Embryonic facial prominence (tissue), 1 donor: ENCODE data around the gene PTPN6.
"Not testable (repeated sequence)": the region's sequence is repeated elsewhere in the genome, so short reads cannot be mapped to it uniquely, and the experiment has no call there.

ENCODE experiments used
- DNase-seq: peaks from one replicate; pipeline ENCODE4 v3.0.0-alpha.2; 2016; ENCODE audit errors: extremely low spot score

The PTPN6 gene

GRCh38 chr12:6950811-6951540 is at the start of gene PTPN6:
Gene PTPN6 (plus strand): TSS chr12:6951356. CDS start chr12:6951513, 157 bp downstream.
- no peak for DNase-seq

- DNase-seq = no peak
Observed at GRCh38 chr12:6902448-6902847, 48.7 kb upstream of the PTPN6 start.

GRCh38 chr12:6903722-6904121 is 47.4 kb upstream of the PTPN6 start:
- no peak for DNase-seq

- peak; percentile 97 for DNase-seq
Observed at GRCh38 chr12:6904280-6905276, 46.6 kb upstream of the PTPN6 start, which contains the start of gene LRRC23. Gene LRRC23 (plus strand): TSS chr12:6904822. CDS start chr12:6905634, 812 bp downstream.

- DNase-seq = no peak
Observed at GRCh38 chr12:6905414-6906040, 45.6 kb upstream of the PTPN6 start.

- DNase-seq = not testable (repeated sequence)
Observed at GRCh38 chr12:6908141-6908540, 43.0 kb upstream of the PTPN6 start.

GRCh38 chr12:6909421-6910145 is 41.6 kb upstream of the PTPN6 start:
- no peak for DNase-seq

GRCh38 chr12:6912164-6912935 is 38.8 kb upstream of the PTPN6 start:
- DNase-seq = no peak

GRCh38 chr12:6914246-6914946 is 36.8 kb upstream of the PTPN6 start, which contains the start of gene ENO2:
Gene ENO2 (plus strand): TSS chr12:6914580. CDS start chr12:6915833, 1,253 bp downstream.
- DNase-seq = no peak

- DNase-seq = no peak
Observed at GRCh38 chr12:6914947-6915788, 36.0 kb upstream of the PTPN6 start.

GRCh38 chr12:6915789-6916285 is 35.3 kb upstream of the PTPN6 start:
- no peak for DNase-seq

- DNase-seq = no peak
Observed at GRCh38 chr12:6916426-6917200, 34.5 kb upstream of the PTPN6 start.

GRCh38 chr12:6917491-6918231 is 33.5 kb upstream of the PTPN6 start:
- DNase-seq = no peak

GRCh38 chr12:6919588-6919987 is 31.6 kb upstream of the PTPN6 start:
- DNase-seq = no peak

- no peak for DNase-seq
Observed at GRCh38 chr12:6921539-6921938, 29.6 kb upstream of the PTPN6 start.

- no peak for DNase-seq
Observed at GRCh38 chr12:6921996-6922946, 28.9 kb upstream of the PTPN6 start.
